Measurements from ENCODE around the gene MED31.
A peak's percentile ranks its signal among the peaks of the same experiment; 100 is the strongest.
"Not testable (repeated sequence)": the region's sequence is repeated elsewhere in the genome, so short reads cannot be mapped to it uniquely, and the experiment has no call there.

The MED31 gene

GRCh38 chr17:6627019-6627418, 24.4 kb downstream of the MED31 start:
- DNase-seq (ENCODE audit: low spot score), result no peak
- FAIRE-seq, result no peak

DNA sequence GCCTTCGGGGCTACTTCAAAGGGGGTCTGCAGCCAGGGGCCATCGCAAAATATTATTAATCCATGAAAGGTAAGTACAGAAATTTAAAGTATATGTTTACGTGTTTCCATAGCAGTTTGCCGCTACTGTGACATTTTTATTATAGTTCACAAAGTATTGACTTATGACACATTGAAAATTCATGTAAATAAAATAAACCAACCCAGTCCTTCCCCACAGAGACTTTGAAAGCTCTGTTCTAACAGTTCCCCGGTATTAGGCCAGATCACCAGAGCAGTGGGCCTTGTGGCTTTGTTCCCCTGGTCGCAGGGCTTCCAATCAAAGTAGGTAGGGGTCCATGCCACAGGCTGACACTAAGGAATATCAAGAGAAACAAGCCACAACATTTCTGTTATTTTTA, 24.8 kb downstream of the MED31 start:
- DNase-seq (ENCODE audit: low spot score) (no peak), FAIRE-seq (no peak)

- FAIRE-seq (no peak), DNase-seq (ENCODE audit: low spot score) (no peak)
These were observed 27.5 kb downstream of the MED31 start for GRCh38 chr17:6623941-6624340.

GRCh38 chr17:6611231-6611630, 40.2 kb downstream of the MED31 start:
- FAIRE-seq (no peak), DNase-seq (ENCODE audit: low spot score) (no peak)

GRCh38 chr17:6610011-6610410, 41.4 kb downstream of the MED31 start:
- FAIRE-seq (no peak), DNase-seq (ENCODE audit: low spot score) (no peak)

GRCh38 chr17:6608321-6608720, 43.1 kb downstream of the MED31 start:
- peak; percentile 66 for FAIRE-seq
- DNase-seq (ENCODE audit: low spot score), result peak; percentile 70

- FAIRE-seq, result no peak
- DNase-seq (ENCODE audit: low spot score), result no peak
These were observed 46.3 kb downstream of the MED31 start for GRCh38 chr17:6605142-6605541.

DNA sequence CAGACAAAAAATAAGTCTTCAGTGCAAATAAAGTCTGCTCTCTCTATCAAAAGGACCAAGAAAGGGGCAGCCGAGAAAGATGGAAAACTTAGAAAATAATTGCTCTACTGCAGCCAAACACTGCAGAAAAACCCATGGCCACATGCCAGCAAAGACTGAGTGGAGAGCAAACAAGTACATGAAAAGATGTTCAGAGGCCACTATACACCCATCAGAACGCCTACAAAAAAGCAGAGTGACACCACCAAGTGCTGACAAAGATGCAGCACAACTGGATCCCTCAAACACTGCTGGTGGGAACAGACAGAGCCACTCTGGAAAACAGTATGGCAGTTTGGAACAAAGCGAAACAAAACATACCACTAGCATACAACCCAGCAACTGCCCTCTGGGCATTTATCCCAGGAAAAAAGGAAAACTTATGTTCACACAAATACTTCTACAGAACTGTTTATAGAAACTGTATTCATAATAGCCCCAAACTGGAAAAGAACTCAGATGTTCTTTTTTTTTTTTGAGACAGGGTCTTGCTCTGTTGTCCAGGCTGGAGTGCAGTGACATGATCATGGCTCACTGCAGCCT, 47.6 kb downstream of the MED31 start:
- no peak for DNase-seq (ENCODE audit: low spot score)

GRCh38 chr17:6602141-6602540, 49.3 kb downstream of the MED31 start:
- no peak for FAIRE-seq
- no peak for DNase-seq (ENCODE audit: low spot score)

More for the DNA sequence above, 47.6 kb downstream of the MED31 start:
- FAIRE-seq, result no peak

DNA sequence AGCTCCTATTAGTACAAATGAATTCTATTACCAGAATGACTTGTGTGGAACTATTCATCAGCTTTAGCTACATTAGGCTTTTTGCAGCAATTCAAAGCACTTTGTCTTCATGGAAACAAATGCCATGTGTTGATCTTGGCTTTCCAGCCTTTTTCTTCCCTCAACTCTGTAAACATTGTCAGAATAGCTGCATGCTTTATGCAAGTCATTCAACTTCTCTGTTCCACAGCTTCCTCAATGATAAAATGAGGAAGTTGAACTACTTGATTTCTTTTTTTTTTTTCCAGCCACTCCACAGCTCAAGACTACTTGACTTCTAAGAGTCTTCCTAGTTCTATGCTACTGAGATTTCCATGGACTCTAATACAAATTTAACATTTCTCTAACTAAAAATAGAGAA, 52.0 kb downstream of the MED31 start:
- FAIRE-seq, result no peak
- no peak for DNase-seq (ENCODE audit: low spot score)

GRCh38 chr17:6597727-6598126, 53.7 kb downstream of the MED31 start:
- FAIRE-seq, result no peak
- no peak for DNase-seq (ENCODE audit: low spot score)

GRCh38 chr17:6596941-6597340, 54.5 kb downstream of the MED31 start:
- no peak for FAIRE-seq
- DNase-seq (ENCODE audit: low spot score), result no peak

DNA sequence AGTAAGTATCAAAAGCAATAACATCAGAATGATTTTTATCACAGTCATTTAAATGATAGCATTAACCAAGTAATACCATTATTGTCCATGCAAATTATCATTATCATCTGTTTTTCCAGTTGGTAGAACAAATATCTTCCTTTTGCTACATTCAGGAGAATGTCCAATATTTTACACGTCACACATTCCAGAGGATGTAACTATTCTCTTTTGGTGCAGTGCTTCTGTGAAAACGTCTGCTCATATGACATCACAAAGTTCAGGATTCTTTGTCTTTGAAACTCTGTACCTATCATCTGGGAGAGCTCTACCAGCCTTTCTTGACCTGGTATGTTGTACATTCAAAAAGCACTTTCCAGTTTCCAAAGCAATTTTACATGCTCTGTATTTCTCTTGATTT, 54.9 kb downstream of the MED31 start:
- FAIRE-seq (no peak), DNase-seq (ENCODE audit: low spot score) (no peak)

DNA sequence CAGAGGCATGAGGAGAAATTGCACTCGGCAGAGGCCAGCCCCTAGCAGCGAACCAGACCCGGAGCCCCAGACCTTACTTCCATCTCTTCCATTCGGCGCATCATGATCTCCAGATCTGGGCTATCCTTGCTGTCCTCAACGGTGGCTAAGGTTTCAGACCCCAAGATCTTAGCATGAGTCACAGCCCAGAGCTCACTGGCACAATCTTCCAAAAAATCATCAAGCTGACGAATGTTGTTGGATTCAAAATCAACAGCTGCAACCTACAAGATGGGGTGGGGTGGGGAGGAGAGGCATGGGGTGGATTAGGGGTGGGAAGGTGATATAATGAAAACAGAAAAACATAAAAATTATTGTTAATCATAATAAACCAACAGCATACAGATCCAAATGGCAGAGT, 55.3 kb downstream of the MED31 start:
- FAIRE-seq (no peak), DNase-seq (ENCODE audit: low spot score) (no peak)

DNA sequence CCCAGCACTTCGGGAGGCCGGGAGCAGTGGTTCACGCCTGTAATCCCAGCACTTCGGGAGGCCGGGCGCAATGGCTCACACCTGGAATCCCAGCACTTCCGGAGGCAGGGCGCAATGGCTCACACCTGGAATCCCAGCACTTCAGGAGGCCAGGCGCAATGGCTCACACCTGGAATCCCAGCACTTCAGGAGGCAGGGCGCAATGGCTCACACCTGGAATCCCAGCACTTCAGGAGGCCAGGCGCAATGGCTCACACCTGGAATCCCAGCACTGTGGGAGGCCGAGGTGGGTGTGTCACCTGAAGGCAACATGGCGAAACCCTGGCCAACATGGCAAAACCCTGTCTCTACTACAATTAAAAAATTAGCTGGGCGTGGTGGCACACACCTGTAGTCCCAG, 58.0 kb downstream of the MED31 start:
- FAIRE-seq; DNase-seq (ENCODE audit: low spot score): not testable (repeated sequence)

Measured in RCC 7860 (cell line).